A673 (cell line): ENCODE data around the gene SLC5A3. TPM values are rescaled to one million over a fixed set of nuclear protein-coding genes. Genes with fewer than 3 reads are reported as not detected.
A peak's percentile ranks its signal among the peaks of the same experiment; 100 is the strongest.

Experiments
- BruUV-seq: library from RNA; stranded (reverse); fragments of 400-500 nt; replicated peaks from 2 replicates; lab custom pipeline; 2021; lab: Mats Ljungman, UMichigan
- CTCF ChIA-PET: fragments of 300-600 bp; sonication (Branson Sonifier 250); formaldehyde crosslinking; loops from one replicate; lab custom pipeline; 2022; ENCODE audit warnings: antibody characterized with exemption; lab: Charles Lee
- POLR2A ChIA-PET: fragments of 300-600 bp; sonication (Branson Sonifier 250); formaldehyde crosslinking; loops from one replicate; lab custom pipeline; 2022; ENCODE audit warnings: antibody characterized with exemption; ENCODE audit not compliant: low non-redundant PET; lab: Charles Lee
- DNase-seq: peaks from one replicate; pipeline ENCODE4 v3.0.0-alpha.2; 2015; ENCODE audit warnings: low spot score
- H3K27ac ChIP-seq: fragments of 200-600 bp; sonication (generic); 2 replicates; pipeline ENCODE4 v1.5.1; 2016; ENCODE audit warnings: mixed run types, low read depth, mild to moderate bottlenecking, mixed read lengths, antibody characterized with exemption, low read length; ENCODE audit not compliant: poor library complexity, severe bottlenecking
- H3K27me3 ChIP-seq: fragments of 200-600 bp; sonication (generic); replicated peaks from 2 replicates; pipeline ENCODE4 v1.6.1; 2017; ENCODE audit warnings: mixed run types, low read depth, mild to moderate bottlenecking, mixed read lengths, antibody characterized with exemption, low read length; ENCODE audit not compliant: insufficient read depth, poor library complexity
- H3K36me3 ChIP-seq: fragments of 200-600 bp; sonication (generic); 2 replicates; pipeline ENCODE4 v1.6.1; 2016; ENCODE audit warnings: mixed run types, mild to moderate bottlenecking, mixed read lengths, antibody characterized with exemption, low read length; ENCODE audit not compliant: insufficient read depth, poor library complexity, severe bottlenecking
- H3K4me1 ChIP-seq: fragments of 200-600 bp; sonication (generic); 2 replicates; pipeline ENCODE4 v1.6.1; 2017; ENCODE audit warnings: mixed run types, mild to moderate bottlenecking, mixed read lengths, antibody characterized with exemption, low read length; ENCODE audit not compliant: insufficient read depth, poor library complexity, severe bottlenecking
- H3K4me3 ChIP-seq: fragments of 200-600 bp; sonication (generic); 2 replicates; pipeline ENCODE4 v1.5.1; 2016; ENCODE audit warnings: low read depth, mixed run types, mild to moderate bottlenecking, mixed read lengths, low read length; ENCODE audit not compliant: poor library complexity, severe bottlenecking
- H3K9me3 ChIP-seq: fragments of 200-600 bp; sonication (generic); 2 replicates; pipeline ENCODE4 v1.6.1; 2016; ENCODE audit warnings: mixed run types, low read depth, mild to moderate bottlenecking, mixed read lengths, antibody characterized with exemption, low read length; ENCODE audit not compliant: poor library complexity, severe bottlenecking
- EZH2 ChIP-seq: fragments of 200-600 bp; sonication (generic); IDR thresholded peaks from 2 replicates; pipeline ENCODE4 v1.6.1; 2017; ENCODE audit warnings: borderline replicate concordance, low read depth, mild to moderate bottlenecking, mixed read lengths, antibody characterized with exemption, low read length; ENCODE audit not compliant: poor library complexity, severe bottlenecking
- intact Hi-C: fragments of 100-400 bp; cut with micrococcal nuclease; formaldehyde crosslinking; loops from one replicate; pipeline ENCODE4 v1.10.0; 2022; ENCODE audit not compliant: unreplicated experiment
- total RNA-seq: library from RNA; stranded (reverse); gene quantifications from 2 replicates; pipeline ENCODE4 v1.2.3, GENCODE V29; 2021
- TF ChIP-seq, protein P1 (sequence below): fragments of 300-800, 200-600 bp; sonication (generic); conservative IDR thresholded peaks from 2 replicates; pipeline ENCODE4 v1.5.1; 2017; ENCODE audit warnings: low read depth, mild to moderate bottlenecking, antibody characterized with exemption, low read length, moderate library complexity, mixed read lengths

Gene SLC5A3
- total RNA-seq, 1 experiment from 2014 or later, result 20.5 TPM

DNA sequence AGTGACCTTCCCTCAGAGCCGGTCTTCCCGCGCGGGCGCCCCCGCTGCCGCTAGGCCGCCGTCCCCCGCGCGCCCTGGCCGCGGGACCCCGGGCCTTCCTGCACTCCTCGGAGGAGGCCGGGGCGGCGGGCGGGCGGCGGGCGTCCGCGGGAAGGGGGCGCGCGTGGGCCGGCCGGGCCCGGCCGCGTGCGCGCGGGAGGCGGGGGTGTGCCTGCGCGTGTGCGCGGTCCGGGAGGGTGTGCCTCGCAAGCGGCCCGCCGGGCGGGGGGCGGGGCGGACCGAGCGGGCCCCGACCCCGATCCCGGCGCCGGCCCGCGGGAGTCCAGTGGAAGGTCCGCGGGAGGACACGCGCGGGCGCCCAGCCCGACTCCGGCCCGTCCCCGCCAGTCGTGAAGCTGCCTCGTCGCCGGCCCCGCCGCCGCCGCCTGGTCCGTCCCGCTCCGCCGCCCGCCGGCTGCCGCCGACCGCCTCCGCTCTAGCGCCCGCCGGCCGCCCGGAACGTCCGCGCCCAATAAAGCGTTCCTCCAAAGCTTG is 438 bp downstream of the SLC5A3 start:
- POLR2A ChIA-PET, result interaction anchor here (0.6 kb wide), 1 partner anchor 125 kb away, joined by 4 read pairs; no protein-coding TSS in a partner anchor
- BruUV-seq, result no TSS peak
- TF ChIP-seq, protein P1, sequence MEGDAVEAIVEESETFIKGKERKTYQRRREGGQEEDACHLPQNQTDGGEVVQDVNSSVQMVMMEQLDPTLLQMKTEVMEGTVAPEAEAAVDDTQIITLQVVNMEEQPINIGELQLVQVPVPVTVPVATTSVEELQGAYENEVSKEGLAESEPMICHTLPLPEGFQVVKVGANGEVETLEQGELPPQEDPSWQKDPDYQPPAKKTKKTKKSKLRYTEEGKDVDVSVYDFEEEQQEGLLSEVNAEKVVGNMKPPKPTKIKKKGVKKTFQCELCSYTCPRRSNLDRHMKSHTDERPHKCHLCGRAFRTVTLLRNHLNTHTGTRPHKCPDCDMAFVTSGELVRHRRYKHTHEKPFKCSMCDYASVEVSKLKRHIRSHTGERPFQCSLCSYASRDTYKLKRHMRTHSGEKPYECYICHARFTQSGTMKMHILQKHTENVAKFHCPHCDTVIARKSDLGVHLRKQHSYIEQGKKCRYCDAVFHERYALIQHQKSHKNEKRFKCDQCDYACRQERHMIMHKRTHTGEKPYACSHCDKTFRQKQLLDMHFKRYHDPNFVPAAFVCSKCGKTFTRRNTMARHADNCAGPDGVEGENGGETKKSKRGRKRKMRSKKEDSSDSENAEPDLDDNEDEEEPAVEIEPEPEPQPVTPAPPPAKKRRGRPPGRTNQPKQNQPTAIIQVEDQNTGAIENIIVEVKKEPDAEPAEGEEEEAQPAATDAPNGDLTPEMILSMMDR, result no peak
- no peak for TF ChIP-seq EZH2

DNA sequence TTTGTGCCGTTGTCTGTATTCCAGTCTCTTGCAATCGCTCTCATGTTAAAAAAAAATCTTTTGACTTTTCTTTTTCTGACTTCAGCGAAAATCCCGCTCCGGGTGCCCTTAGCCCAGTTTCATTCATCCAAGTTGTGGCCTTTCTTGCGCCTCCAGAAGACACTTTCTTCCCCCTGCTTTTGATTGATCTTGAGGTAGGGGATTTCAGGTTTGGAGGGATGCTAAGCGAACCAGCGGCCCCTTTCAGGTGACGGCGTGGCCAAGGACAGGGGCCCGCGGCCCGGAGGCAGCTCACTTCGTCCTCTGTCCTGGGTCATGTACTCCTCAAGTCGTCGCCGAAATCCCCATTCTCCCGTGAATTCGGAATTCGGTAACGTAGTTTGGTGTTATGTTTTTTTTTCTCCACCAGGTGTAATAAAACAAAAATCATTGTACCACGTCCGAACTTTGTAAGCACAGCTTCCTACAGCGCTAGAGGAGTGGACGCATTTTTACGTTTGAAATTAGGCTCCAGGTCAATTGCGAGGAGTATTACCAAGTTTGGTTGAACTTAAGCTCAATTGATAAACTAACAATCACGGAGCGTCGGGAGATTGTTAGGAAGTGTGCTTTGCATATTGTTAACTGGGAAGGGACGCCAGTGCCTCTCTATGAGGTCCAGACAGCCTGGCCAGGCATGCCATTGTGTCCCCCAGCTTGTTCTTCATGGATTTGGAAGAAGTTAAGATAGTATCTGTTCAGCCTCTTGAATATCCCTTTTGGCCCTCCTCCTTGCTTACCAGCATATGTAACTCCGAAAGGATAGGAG is 1.1 kb downstream of the SLC5A3 start:
- no peak for DNase-seq
- Histone ChIP-seq H3K4me3 (peak overlapping the region; percentile 56), H3K36me3 (peaks cover 9% of the 10 kb centered on the region), H3K27me3 (no peaks in the 10 kb centered on the region), H3K4me1 (peaks cover 19% of the 10 kb centered on the region), H3K27ac (no peak overlapping the region), H3K9me3 (no peaks in the 10 kb centered on the region)
- TF ChIP-seq, protein P1, result no peak
- no peak for TF ChIP-seq EZH2
- ChIA-PET POLR2A (no interaction called here), CTCF (no interaction called here)
- BruUV-seq, result TSS peak; percentile 44
- intact Hi-C loops, result no loop called here

More for the DNA sequence above, 438 bp downstream of the SLC5A3 start:
- Histone ChIP-seq H3K4me1 (peaks cover 19% of the 10 kb centered on the region), H3K27me3 (no peaks in the 10 kb centered on the region), H3K36me3 (peaks cover 9% of the 10 kb centered on the region), H3K9me3 (no peaks in the 10 kb centered on the region), H3K27ac (peak overlapping the region; percentile 74), H3K4me3 (peak overlapping the region; percentile 56)
- CTCF ChIA-PET, result no interaction called here
- intact Hi-C loops, result no loop called here
- peak; percentile 51 for DNase-seq

DNA sequence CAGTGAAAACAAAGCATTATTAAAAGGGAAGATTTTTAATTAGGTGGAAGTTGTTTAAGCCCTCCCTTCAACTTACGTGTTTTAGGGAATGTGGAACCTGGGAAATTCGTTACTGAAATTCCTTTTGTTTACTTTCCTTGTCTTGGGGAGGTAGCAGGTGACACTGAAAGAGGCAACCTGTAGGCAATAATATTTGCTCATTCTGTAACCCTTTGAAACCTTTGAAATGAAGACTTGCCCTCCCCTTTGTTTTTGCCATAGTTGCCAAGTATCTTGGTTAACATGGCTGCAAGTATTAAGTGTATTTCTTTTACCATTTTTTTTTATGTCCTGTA is 1.7 kb downstream of the SLC5A3 start:
- ChIA-PET POLR2A (no interaction called here), CTCF (no interaction called here)
- H3K4me3 ChIP-seq, result peak overlapping the region; percentile 56
- DNase-seq, result no peak
- H3K27me3 ChIP-seq, result no peaks in the 10 kb centered on the region
- H3K27ac ChIP-seq, result no peak overlapping the region
- peaks cover 9% of the 10 kb centered on the region for H3K36me3 ChIP-seq
- no peak for TF ChIP-seq EZH2
- TF ChIP-seq, protein P1, result no peak
- H3K9me3 ChIP-seq, result no peaks in the 10 kb centered on the region
- H3K4me1 ChIP-seq, result peaks cover 19% of the 10 kb centered on the region
- intact Hi-C loops, result no loop called here
- no TSS peak for BruUV-seq
